Ascending aorta (tissue), 2 donors: ENCODE data around the gene COL12A1. TPM values are rescaled to one million over a fixed set of nuclear protein-coding genes. Genes with fewer than 3 reads are reported as not detected.

Experiments
- DNase-seq, 2 donors: peaks; one replicate each; pipeline ENCODE4 v3.0.0-alpha.2; 2019; ENCODE audit warnings: low spot score in 2 of 2
- H3K27ac ChIP-seq, 2 donors: fragments of 200-600 bp; sonication (generic); one replicate each; pipeline ENCODE4 v1.5.1; 2016 to 2017; ENCODE audit warnings: mild to moderate bottlenecking in 1 of 2
- H3K27me3 ChIP-seq: fragments of 200-600 bp; sonication (generic); one replicate; pipeline ENCODE4 v1.5.1; 2017
- H3K36me3 ChIP-seq, 2 donors: fragments of 200-600 bp; sonication (generic); one replicate each; pipeline ENCODE4 v1.5.1; 2016
- H3K4me1 ChIP-seq, 2 donors: fragments of 200-600 bp; sonication (generic); one replicate each; pipeline ENCODE4 v1.5.1; 2016 to 2017; ENCODE audit warnings: mild to moderate bottlenecking in 1 of 2
- H3K4me3 ChIP-seq, 2 donors: fragments of 200-600 bp; sonication (generic); one replicate each; pipeline ENCODE4 v1.5.1; 2016 to 2017; ENCODE audit warnings: mild to moderate bottlenecking in 1 of 2
- H3K9me3 ChIP-seq, 2 donors: fragments of 200-600 bp; sonication (generic); one replicate each; pipeline ENCODE4 v1.5.1; 2016
- intact Hi-C: fragments of 100-400 bp; cut with DNase I; formaldehyde crosslinking; loops from one replicate; pipeline ENCODE4 v1.15.1; 2023
- total RNA-seq: library from RNA; depleted of rRNA; stranded (reverse); fragments of >200 nt; gene quantifications from one replicate; pipeline ENCODE4 v1.1.0, GENCODE V29; 2016
- TF ChIP-seq, protein P1 (sequence below), 3 experiments: fragments of 200-600 bp in 2 of 3; fragments of 450-650 bp in 1 of 3; sonication (generic) in 2 of 3; IDR thresholded peaks; one replicate each; pipeline ENCODE4 v1.5.1; 2016 to 2019; ENCODE audit warnings: antibody characterized with exemption in 3 of 3, mild to moderate bottlenecking in 1 of 3, moderate library complexity in 1 of 3

The COL12A1 gene
- total RNA-seq, 1 donor from 2014 or later: 140 TPM

DNA sequence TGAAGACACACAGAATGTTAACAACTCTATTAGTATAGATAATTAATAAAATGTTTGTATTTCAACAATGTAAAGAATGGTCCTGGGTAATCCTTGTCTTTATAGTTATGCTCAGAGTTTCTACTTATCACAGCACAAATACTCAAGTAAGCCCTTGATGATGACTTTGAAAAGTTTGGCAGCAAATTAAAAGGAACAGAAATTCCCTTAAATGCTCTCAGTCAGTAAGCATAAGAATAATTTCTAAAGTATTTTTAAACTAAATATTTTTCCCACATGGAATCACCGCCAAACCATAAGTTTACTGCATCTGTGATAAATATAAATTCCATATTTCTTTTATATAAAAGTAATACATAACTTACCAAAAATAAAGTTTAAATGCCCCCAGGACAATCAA is 96.1 kb downstream of the COL12A1 start:
- intact Hi-C loops: loop anchor here (10.0 kb wide), 1 partner anchor 495 kb away; the partner anchor contains the start of gene SENP6
- TF ChIP-seq, protein P1, sequence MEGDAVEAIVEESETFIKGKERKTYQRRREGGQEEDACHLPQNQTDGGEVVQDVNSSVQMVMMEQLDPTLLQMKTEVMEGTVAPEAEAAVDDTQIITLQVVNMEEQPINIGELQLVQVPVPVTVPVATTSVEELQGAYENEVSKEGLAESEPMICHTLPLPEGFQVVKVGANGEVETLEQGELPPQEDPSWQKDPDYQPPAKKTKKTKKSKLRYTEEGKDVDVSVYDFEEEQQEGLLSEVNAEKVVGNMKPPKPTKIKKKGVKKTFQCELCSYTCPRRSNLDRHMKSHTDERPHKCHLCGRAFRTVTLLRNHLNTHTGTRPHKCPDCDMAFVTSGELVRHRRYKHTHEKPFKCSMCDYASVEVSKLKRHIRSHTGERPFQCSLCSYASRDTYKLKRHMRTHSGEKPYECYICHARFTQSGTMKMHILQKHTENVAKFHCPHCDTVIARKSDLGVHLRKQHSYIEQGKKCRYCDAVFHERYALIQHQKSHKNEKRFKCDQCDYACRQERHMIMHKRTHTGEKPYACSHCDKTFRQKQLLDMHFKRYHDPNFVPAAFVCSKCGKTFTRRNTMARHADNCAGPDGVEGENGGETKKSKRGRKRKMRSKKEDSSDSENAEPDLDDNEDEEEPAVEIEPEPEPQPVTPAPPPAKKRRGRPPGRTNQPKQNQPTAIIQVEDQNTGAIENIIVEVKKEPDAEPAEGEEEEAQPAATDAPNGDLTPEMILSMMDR (IDR thresholded peaks at IDR 0.05): no peak
- H3K4me1 ChIP-seq: peaks cover 0 to 17% of the 10 kb centered on the region in 2 donors
- no peak overlapping the region for H3K4me3 ChIP-seq
- no peaks in the 10 kb centered on the region for H3K9me3 ChIP-seq
- H3K27ac ChIP-seq: no peak overlapping the region
- H3K27me3 ChIP-seq: no peaks in the 10 kb centered on the region
- peaks cover 0 to 13% of the 10 kb centered on the region in 2 donors for H3K36me3 ChIP-seq
- no peak for DNase-seq

DNA sequence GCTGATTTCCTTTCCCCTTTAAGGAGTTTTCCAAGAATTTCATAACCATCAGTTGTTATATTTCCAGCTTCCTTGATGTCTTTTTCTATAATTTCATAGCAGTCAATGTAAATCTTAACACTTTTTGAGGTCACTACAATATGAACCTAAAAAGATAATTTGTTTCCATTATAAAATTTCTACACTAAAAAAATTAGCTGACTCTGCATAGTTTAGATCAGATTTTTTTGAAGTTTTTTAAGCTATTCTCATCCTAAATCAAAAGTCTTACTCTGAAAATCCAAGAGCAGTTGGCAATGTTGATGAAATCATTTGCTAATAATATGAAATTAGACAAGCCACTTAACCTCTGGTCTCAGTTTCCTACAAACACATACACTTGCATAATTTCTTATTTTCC is 96.8 kb downstream of the COL12A1 start:
- TF ChIP-seq, protein P1 (IDR thresholded peaks at IDR 0.05): no peak
- intact Hi-C loops: loop anchor here (10.0 kb wide), 1 partner anchor 496 kb away; the partner anchor contains the start of gene SENP6
- Histone ChIP-seq H3K27ac (peak overlapping the region in 1 of 2 donors; percentile 34), H3K27me3 (no peaks in the 10 kb centered on the region), H3K9me3 (no peaks in the 10 kb centered on the region), H3K4me1 (peaks cover 0 to 17% of the 10 kb centered on the region in 2 donors), H3K4me3 (no peak overlapping the region), H3K36me3 (peaks cover 0 to 16% of the 10 kb centered on the region in 2 donors)
- DNase-seq: no peak

DNA sequence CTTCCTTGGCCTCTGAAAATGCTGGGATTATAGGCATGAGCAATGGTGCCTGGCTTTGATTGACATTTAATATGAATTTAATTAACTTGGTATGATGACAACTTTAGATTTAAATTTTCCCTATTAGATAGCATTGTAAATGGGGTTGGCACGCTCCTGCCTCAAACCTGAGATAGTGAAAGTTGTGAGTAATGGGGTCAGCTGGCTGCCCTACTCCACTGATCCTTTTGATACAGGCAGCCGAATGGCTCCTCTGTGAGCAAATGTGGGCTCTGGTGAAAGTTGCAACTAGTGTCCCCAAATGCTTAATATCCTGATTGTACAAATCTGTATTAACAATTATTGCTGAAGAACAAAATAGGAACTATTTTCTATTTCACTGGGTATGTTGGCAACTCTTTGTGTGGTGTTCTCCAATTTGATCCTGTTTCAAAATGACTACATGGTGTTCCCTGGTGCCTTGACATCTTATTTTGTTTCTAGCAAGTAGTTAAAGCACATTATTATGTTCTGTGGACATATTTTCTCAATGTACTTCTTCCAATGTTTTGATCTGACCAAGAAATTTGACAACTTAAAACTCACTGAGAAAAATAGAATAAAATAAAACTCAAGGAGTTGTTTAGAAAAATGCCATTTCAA is 97.4 kb downstream of the COL12A1 start:
- Histone ChIP-seq H3K27me3 (no peaks in the 10 kb centered on the region), H3K27ac (peak overlapping the region in 1 of 2 donors; percentile 34), H3K9me3 (no peaks in the 10 kb centered on the region), H3K4me1 (peaks cover 0 to 12% of the 10 kb centered on the region in 2 donors), H3K4me3 (no peak overlapping the region), H3K36me3 (peaks cover 0 to 16% of the 10 kb centered on the region in 2 donors)
- TF ChIP-seq, protein P1 (IDR thresholded peaks at IDR 0.05): no peak
- DNase-seq: no peak
- intact Hi-C loops: loop anchor here (10.0 kb wide), 1 partner anchor 496 kb away; the partner anchor contains the start of gene SENP6

DNA sequence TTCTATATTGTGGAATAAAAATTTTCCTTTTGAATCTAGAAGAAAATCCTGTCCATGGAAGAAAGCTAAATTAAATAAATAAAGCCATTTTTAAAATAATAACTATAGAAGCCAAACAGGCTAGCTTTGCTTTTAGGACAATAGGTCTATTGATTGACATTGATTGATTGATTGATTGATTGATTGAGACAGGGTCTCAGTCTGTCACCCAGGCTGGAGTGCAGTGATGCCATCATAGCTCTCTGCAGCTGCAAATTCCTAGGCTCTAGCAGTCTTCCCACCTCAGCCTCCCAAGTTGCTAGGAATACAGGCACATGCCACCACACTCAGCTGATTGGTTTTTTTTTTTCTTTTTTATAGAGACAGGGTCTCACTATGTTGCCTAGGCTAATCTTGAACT is 97.9 kb downstream of the COL12A1 start:
- DNase-seq: no peak
- TF ChIP-seq, protein P1 (IDR thresholded peaks at IDR 0.05): no peak
- Histone ChIP-seq H3K27me3 (no peaks in the 10 kb centered on the region), H3K4me3 (no peak overlapping the region), H3K9me3 (no peaks in the 10 kb centered on the region), H3K36me3 (peaks cover 0 to 16% of the 10 kb centered on the region in 2 donors), H3K27ac (peak overlapping the region in 1 of 2 donors; percentile 34), H3K4me1 (peaks cover 0 to 9% of the 10 kb centered on the region in 2 donors)
- intact Hi-C loops: loop anchor here (10.0 kb wide), 1 partner anchor 497 kb away; the partner anchor contains the start of gene SENP6

DNA sequence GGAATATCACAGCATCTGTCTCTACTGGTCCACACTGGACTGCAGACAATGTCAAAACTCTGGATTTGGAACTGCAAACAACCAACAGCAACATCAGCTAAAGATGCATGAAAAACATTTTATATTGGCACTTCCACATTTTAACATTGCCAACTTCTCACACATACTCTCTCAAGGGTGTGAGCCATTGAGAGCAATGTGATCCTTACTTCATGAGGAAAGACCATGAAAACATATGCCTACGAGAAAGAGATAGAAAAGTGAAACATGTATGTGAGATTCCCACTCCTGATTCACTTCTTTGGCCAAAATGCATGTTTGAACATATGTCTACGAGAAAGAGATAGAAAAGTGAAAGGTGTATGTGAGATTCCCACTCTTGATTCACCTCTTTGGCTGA is 99.4 kb downstream of the COL12A1 start:
- no peak overlapping the region for H3K27ac ChIP-seq
- intact Hi-C loops: loop anchor here (10.0 kb wide), 1 partner anchor 498 kb away; the partner anchor contains the start of gene SENP6
- H3K4me1 ChIP-seq: peaks cover 0 to 9% of the 10 kb centered on the region in 2 donors

More for the DNA sequence above, 99.4 kb downstream of the COL12A1 start:
- TF ChIP-seq, protein P1 (IDR thresholded peaks at IDR 0.05): no peak
- no peak overlapping the region for H3K4me3 ChIP-seq
- peaks cover 0 to 16% of the 10 kb centered on the region in 2 donors for H3K36me3 ChIP-seq
- H3K9me3 ChIP-seq: no peaks in the 10 kb centered on the region
- DNase-seq: no peak
- no peaks in the 10 kb centered on the region for H3K27me3 ChIP-seq
